ENCODE measurements around the gene CBARP. TPM values are rescaled to one million over a fixed set of nuclear protein-coding genes. Genes with fewer than 3 reads are reported as not detected.
A peak's percentile ranks its signal among the peaks of the same experiment; 100 is the strongest.

Gene CBARP
- total RNA-seq, 4 donors from 2014 or later = 0.38 to 1.6 (median 1.2) TPM

- Histone ChIP-seq H3K9me3 (no peaks in the 10 kb centered on the region), H3K4me3 (no peak overlapping the region), H3K36me3 (peaks cover 0 to 7% (median under 1%) of the 10 kb centered on the region in 3 donors), H3K4me1 (peaks cover 29 to 70% (median 41%) of the 10 kb centered on the region in 3 donors), H3K27me3 (peaks cover 0 to 13% (median 0%) of the 10 kb centered on the region in 4 donors), H3K27ac (peak overlapping the region in 3 of 4 donors; percentile 25 to 66 (median 61))
- 20 to 50% methylated on average over 1 to 2 of the region's 24 CpGs for WGBS, 2 donors
- intact Hi-C loops (cut with DNase I) = no loop called here
- TF ChIP-seq POLR2A (IDR thresholded peaks at IDR 0.05) (no peak), CTCF (IDR thresholded peaks at IDR 0.05) (no peak)
- DNase-seq = no peak
Observed at GRCh38 chr19:1233115-1233667, 4.6 kb downstream of the CBARP start.

DNA sequence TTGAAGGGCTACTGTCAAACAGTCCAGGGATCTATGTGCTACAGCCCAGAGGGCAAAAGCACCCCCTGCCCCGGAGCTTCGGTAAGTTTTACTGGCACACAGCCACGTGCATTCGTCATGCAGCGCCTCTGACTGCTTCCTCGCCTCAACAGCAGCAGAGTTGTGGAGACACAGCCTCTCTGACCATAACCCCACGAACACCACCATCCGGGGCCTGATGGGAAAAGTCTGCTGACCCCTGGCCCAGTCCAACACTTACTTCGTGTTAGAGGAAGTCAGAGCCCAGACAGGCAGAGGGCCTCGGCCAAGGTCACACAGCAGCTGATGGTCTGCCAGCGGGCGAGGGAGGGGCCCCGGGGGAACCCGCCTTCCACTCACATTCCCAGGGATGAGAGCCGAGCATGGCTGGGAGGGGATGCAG lies 5.1 kb downstream of the CBARP start:
- no CpG with 5 or more reads among the region's 15 CpGs for WGBS, 2 donors
- H3K27ac ChIP-seq = peak overlapping the region; percentile 46 to 66 (median 54)
- TF ChIP-seq CTCF (IDR thresholded peaks at IDR 0.05) = no peak
- no peak for TF ChIP-seq POLR2A (IDR thresholded peaks at IDR 0.05)
- H3K27me3 ChIP-seq = peaks cover 0 to 13% (median 0%) of the 10 kb centered on the region in 4 donors
- peaks cover 5 to 12% (median 6%) of the 10 kb centered on the region in 3 donors for H3K36me3 ChIP-seq
- intact Hi-C loops (cut with DNase I) = no loop called here
- no peaks in the 10 kb centered on the region for H3K9me3 ChIP-seq
- no peak for DNase-seq
- no peak overlapping the region for H3K4me3 ChIP-seq
- peaks cover 27 to 66% (median 36%) of the 10 kb centered on the region in 3 donors for H3K4me1 ChIP-seq

GRCh38 chr19:1231729-1232637 lies 5.8 kb downstream of the CBARP start:
- 55 to 61% methylated on average over 5 to 8 of the region's 15 CpGs for WGBS, 2 donors
- no peak for TF ChIP-seq CTCF (IDR thresholded peaks at IDR 0.05)
- no peak for TF ChIP-seq POLR2A (IDR thresholded peaks at IDR 0.05)
- intact Hi-C loops (cut with DNase I) = no loop called here
- peaks cover 12 to 19% (median 12%) of the 10 kb centered on the region in 3 donors for H3K36me3 ChIP-seq
- DNase-seq = no peak
- peaks cover 23 to 60% (median 29%) of the 10 kb centered on the region in 3 donors for H3K4me1 ChIP-seq
- no peaks in the 10 kb centered on the region for H3K9me3 ChIP-seq
- peak overlapping the region; percentile 46 to 66 (median 54) for H3K27ac ChIP-seq
- peaks cover 0 to 7% (median 0%) of the 10 kb centered on the region in 4 donors for H3K27me3 ChIP-seq
- H3K4me3 ChIP-seq = no peak overlapping the region

GRCh38 chr19:1230783-1231489 lies 6.9 kb downstream of the CBARP start:
- Histone ChIP-seq H3K27ac (no peak overlapping the region), H3K9me3 (no peaks in the 10 kb centered on the region), H3K4me3 (no peak overlapping the region), H3K4me1 (peaks cover 17 to 50% (median 18%) of the 10 kb centered on the region in 3 donors), H3K36me3 (peaks cover 17 to 29% (median 19%) of the 10 kb centered on the region in 3 donors), H3K27me3 (no peaks in the 10 kb centered on the region)
- no peak for DNase-seq
- no peak for TF ChIP-seq POLR2A (IDR thresholded peaks at IDR 0.05)
- TF ChIP-seq CTCF (IDR thresholded peaks at IDR 0.05) = no peak
- intact Hi-C loops (cut with DNase I) = no loop called here
- WGBS, 2 donors = 80% methylated on average over 7 of the region's 38 CpGs; no CpG with 5 or more reads in 1 of the 2 donors
